SU-DHL-6 (cell line): ENCODE results near the gene MYLK.

Source experiments
- H2AFZ ChIP-seq: fragments of 200-600 bp; sonication (generic); 2 replicates; pipeline ENCODE4 v1.6.1; 2014; ENCODE audit warnings: low read depth, mild to moderate bottlenecking, moderate library complexity, mixed read lengths, antibody characterized with exemption, low read length; ENCODE audit not compliant: severe bottlenecking
- H3F3A ChIP-seq: fragments of 200-600 bp; shearing (Covaris generic); 2 replicates; pipeline ENCODE4 v1.6.0; 2016; ENCODE audit warnings: antibody characterized with exemption, mild to moderate bottlenecking; ENCODE audit not compliant: insufficient read depth
- H3K27ac ChIP-seq: fragments of 200-600 bp; sonication (generic); 2 replicates; pipeline ENCODE4 v1.5.1; 2016; ENCODE audit warnings: low read depth, mild to moderate bottlenecking, low read length, moderate library complexity, mixed read lengths
- H3K27me3 ChIP-seq: fragments of 200-600 bp; sonication (generic), shearing (Covaris generic); 2 replicates; pipeline ENCODE4 v1.6.0; 2014; ENCODE audit warnings: mild to moderate bottlenecking, low read length
- H3K36me3 ChIP-seq: fragments of 200-600 bp; sonication (generic); 2 replicates; pipeline ENCODE4 v1.6.1; 2014; ENCODE audit warnings: mild to moderate bottlenecking, low read length, mixed read lengths
- H3K4me2 ChIP-seq: fragments of 300-600, 200-600 bp; shearing (Covaris generic), sonication (generic); 2 replicates; pipeline ENCODE4 v1.6.0; 2014; ENCODE audit warnings: low read length, low read depth, mild to moderate bottlenecking; ENCODE audit not compliant: poor library complexity, severe bottlenecking
- H3K4me3 ChIP-seq: fragments of 200-600 bp; sonication (generic); 2 replicates; pipeline ENCODE4 v1.5.1; 2014; ENCODE audit warnings: antibody characterized with exemption, low read length, mild to moderate bottlenecking, mixed read lengths; ENCODE audit not compliant: insufficient read depth, poor library complexity, severe bottlenecking
- H3K79me2 ChIP-seq: fragments of 200-600 bp; sonication (generic); 2 replicates; pipeline ENCODE4 v1.6.1; 2014; ENCODE audit warnings: mild to moderate bottlenecking, low read length, moderate library complexity; ENCODE audit not compliant: insufficient read depth
- H3K9ac ChIP-seq: fragments of 200-600 bp; sonication (generic); 2 replicates; pipeline ENCODE4 v1.7.0; 2014; ENCODE audit warnings: mild to moderate bottlenecking, low read length
- H3K9me2 ChIP-seq: fragments of 200-600 bp; sonication (generic); replicated peaks from 2 replicates; pipeline ENCODE4 v1.6.1; 2014; ENCODE audit warnings: low read length; ENCODE audit not compliant: insufficient read depth
- H3K9me3 ChIP-seq: fragments of 200-600 bp; sonication (generic); 2 replicates; pipeline ENCODE4 v1.6.1; 2014; ENCODE audit warnings: low read length, mixed read lengths; ENCODE audit not compliant: insufficient read depth
- H4K20me1 ChIP-seq: fragments of 200-600 bp; sonication (generic); 2 replicates; pipeline ENCODE4 v1.6.1; 2014; ENCODE audit warnings: low read depth, mild to moderate bottlenecking, antibody characterized with exemption, low read length, moderate library complexity, mixed read lengths
- EZH2phosphoT487 ChIP-seq: fragments of 200-600 bp; sonication (generic), shearing (Covaris generic); conservative IDR thresholded peaks from 2 replicates; pipeline ENCODE4 v1.6.1; 2018; ENCODE audit warnings: mild to moderate bottlenecking, antibody characterized with exemption, low read length, moderate library complexity, mixed read lengths
- TF ChIP-seq, protein P1 (sequence below): fragments of 200-600 bp; sonication (generic); IDR thresholded peaks from one replicate; pipeline ENCODE4 v1.5.1; 2017; ENCODE audit warnings: antibody characterized with exemption, mild to moderate bottlenecking, low read length, moderate library complexity; ENCODE audit not compliant: insufficient read depth, poor library complexity, severe bottlenecking

Gene MYLK

DNA sequence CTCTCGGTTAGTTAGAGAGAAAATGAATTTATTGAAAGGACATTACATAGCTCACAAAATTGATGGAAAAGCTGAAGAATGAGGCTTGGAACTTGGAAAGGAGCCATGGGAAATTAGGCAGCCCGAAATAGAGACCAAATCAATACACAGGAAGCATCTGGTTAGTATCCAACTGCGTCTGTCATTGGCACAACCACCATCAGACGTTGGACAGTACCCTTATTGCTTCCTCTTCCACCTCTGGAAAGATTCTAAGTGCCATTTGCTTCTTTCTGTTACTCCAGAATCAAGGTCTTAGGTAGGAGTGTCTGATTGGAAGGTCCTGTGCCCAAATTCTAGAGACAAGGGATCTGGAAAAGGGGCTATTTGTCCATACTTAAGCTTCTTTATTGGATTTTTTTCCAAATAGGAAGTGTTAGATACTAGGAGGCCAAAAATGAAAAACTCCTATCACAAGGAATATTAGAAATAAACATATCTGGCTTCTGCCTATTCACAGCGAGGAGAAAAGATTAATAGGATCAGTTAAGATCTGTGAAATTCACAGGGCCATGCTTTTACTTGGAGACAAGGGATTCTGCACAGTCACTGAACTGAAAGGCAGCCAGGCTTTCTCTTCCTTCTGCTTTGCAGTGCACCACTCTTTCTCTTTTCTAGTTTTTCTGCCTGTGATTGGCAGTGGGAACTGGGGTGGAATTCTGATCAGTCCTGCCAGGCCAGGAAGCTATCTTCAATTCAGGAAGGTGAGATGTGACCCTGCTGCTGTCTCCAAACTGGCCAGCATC is 288.5 kb downstream of the MYLK start:
- Histone ChIP-seq H3K4me2 (no peak overlapping the region), H3K4me3 (no peak overlapping the region), H2AFZ (no peak overlapping the region), H3K9ac (no peak overlapping the region), H3K9me3 (peaks cover 4% of the 10 kb centered on the region; the same call in 1 of the 2 replicates), H3F3A (no peaks in the 10 kb centered on the region), H3K9me2 (no peaks in the 10 kb centered on the region), H3K27ac (no peak overlapping the region), H4K20me1 (no peaks in the 10 kb centered on the region), H3K36me3 (0 out of 2 replicates have a peak, but pooled peaks cover 7% of the 10 kb centered on the region), H3K79me2 (no peaks in the 10 kb centered on the region), H3K27me3 (no peaks in the 10 kb centered on the region)
- no peak for TF ChIP-seq EZH2phosphoT487
- TF ChIP-seq, protein P1, sequence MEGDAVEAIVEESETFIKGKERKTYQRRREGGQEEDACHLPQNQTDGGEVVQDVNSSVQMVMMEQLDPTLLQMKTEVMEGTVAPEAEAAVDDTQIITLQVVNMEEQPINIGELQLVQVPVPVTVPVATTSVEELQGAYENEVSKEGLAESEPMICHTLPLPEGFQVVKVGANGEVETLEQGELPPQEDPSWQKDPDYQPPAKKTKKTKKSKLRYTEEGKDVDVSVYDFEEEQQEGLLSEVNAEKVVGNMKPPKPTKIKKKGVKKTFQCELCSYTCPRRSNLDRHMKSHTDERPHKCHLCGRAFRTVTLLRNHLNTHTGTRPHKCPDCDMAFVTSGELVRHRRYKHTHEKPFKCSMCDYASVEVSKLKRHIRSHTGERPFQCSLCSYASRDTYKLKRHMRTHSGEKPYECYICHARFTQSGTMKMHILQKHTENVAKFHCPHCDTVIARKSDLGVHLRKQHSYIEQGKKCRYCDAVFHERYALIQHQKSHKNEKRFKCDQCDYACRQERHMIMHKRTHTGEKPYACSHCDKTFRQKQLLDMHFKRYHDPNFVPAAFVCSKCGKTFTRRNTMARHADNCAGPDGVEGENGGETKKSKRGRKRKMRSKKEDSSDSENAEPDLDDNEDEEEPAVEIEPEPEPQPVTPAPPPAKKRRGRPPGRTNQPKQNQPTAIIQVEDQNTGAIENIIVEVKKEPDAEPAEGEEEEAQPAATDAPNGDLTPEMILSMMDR: no peak

DNA sequence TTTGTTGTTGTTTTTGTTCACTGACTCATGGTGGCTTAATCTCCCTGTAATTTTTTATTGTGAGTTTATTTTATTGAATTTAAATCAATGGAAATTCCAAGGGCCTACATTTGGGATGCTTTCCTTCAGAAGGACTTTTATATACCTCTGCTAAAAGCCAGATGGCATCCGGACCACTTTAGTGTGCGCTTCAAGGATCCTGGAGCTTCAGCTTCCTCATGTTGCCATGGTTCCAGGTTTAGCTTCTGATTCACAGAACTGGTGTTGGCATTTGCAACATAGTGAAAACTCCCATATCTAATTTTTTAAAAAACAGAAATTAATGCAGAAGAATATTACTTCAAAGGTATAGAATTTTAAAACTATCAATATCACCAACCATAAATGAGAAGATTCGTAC is 290.8 kb downstream of the MYLK start:
- Histone ChIP-seq H3K9me2 (no peaks in the 10 kb centered on the region), H3K36me3 (0 out of 2 replicates have a peak, but pooled peaks cover 12% of the 10 kb centered on the region)
- TF ChIP-seq, protein P1: no peak
- no peak for TF ChIP-seq EZH2phosphoT487

GRCh38 chr3:123590685-123591450 is 293.3 kb downstream of the MYLK start:
- H3K9me2 ChIP-seq: no peaks in the 10 kb centered on the region
- no peak overlapping the region for H3K27ac ChIP-seq
- no peak overlapping the region for H3K4me2 ChIP-seq
- H2AFZ ChIP-seq: no peak overlapping the region
- H3K9ac ChIP-seq: no peak overlapping the region
- no peaks in the 10 kb centered on the region for H3K27me3 ChIP-seq
- no peaks in the 10 kb centered on the region for H4K20me1 ChIP-seq
- peaks cover 7% of the 10 kb centered on the region; the same call in 1 of the 2 replicates for H3K9me3 ChIP-seq
- 0 out of 2 replicates have a peak, but pooled peaks cover 12% of the 10 kb centered on the region for H3K36me3 ChIP-seq
- no peaks in the 10 kb centered on the region for H3F3A ChIP-seq
- H3K79me2 ChIP-seq: no peaks in the 10 kb centered on the region
- H3K4me3 ChIP-seq: no peak overlapping the region
- TF ChIP-seq, protein P1: no peak
- TF ChIP-seq EZH2phosphoT487: no peak

More for the DNA sequence above, 290.8 kb downstream of the MYLK start:
- Histone ChIP-seq H2AFZ (no peak overlapping the region), H3K27me3 (no peaks in the 10 kb centered on the region), H3K79me2 (no peaks in the 10 kb centered on the region), H3K4me2 (no peak overlapping the region), H3K27ac (no peak overlapping the region), H3K4me3 (no peak overlapping the region), H3K9me3 (peaks cover 7% of the 10 kb centered on the region; the same call in 1 of the 2 replicates), H4K20me1 (no peaks in the 10 kb centered on the region), H3F3A (no peaks in the 10 kb centered on the region), H3K9ac (no peak overlapping the region)
